ENCODE data around the gene LRRC8E. TPM values are rescaled to one million over a fixed set of nuclear protein-coding genes. Genes with fewer than 3 reads are reported as not detected.

The LRRC8E gene
- total and polyA plus RNA-seq, 10 of the 15 experiments (the other 5 are each of a cell fraction or from before 2014, with no cell fraction given) = 0.04 to 0.32 (median 0.25) TPM; not detected in 7

GRCh38 chr19:7895565-7895964 lies 7.3 kb downstream of the LRRC8E start:
- no peak for TF ChIP-seq GABPA (IDR thresholded peaks at IDR 0.05; ENCODE audit: low read depth)
- no peak for TF ChIP-seq RELA (IDR thresholded peaks at IDR 0.05; ENCODE audit: borderline replicate concordance, partially characterized antibody)
- TF ChIP-seq, protein P1, sequence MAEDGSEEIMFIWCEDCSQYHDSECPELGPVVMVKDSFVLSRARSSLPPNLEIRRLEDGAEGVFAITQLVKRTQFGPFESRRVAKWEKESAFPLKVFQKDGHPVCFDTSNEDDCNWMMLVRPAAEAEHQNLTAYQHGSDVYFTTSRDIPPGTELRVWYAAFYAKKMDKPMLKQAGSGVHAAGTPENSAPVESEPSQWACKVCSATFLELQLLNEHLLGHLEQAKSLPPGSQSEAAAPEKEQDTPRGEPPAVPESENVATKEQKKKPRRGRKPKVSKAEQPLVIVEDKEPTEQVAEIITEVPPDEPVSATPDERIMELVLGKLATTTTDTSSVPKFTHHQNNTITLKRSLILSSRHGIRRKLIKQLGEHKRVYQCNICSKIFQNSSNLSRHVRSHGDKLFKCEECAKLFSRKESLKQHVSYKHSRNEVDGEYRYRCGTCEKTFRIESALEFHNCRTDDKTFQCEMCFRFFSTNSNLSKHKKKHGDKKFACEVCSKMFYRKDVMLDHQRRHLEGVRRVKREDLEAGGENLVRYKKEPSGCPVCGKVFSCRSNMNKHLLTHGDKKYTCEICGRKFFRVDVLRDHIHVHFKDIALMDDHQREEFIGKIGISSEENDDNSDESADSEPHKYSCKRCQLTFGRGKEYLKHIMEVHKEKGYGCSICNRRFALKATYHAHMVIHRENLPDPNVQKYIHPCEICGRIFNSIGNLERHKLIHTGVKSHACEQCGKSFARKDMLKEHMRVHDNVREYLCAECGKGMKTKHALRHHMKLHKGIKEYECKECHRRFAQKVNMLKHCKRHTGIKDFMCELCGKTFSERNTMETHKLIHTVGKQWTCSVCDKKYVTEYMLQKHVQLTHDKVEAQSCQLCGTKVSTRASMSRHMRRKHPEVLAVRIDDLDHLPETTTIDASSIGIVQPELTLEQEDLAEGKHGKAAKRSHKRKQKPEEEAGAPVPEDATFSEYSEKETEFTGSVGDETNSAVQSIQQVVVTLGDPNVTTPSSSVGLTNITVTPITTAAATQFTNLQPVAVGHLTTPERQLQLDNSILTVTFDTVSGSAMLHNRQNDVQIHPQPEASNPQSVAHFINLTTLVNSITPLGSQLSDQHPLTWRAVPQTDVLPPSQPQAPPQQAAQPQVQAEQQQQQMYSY (CRISPR knock-in tag; IDR thresholded peaks at IDR 0.05) = no peak
- no peak for TF ChIP-seq CHD2 (IDR thresholded peaks at IDR 0.05; ENCODE audit: borderline replicate concordance, low read depth, low read length)
- no peak for TF ChIP-seq EGR1 (IDR thresholded peaks at IDR 0.05; ENCODE audit: borderline replicate concordance in 1 of 2, low read depth in 2 of 2, low read length in 2 of 2)
- no peak for TF ChIP-seq TAF1 (IDR thresholded peaks at IDR 0.05; ENCODE audit: borderline replicate concordance, low read depth, low read length)
- WGBS (ENCODE audit: insufficient coverage, insufficient replicate concordance, low lambda C conversion rate, missing lambda C conversion rate) = 54% methylated on average over 13 of the region's 13 CpGs
- Histone ChIP-seq H3K36me3 (ENCODE audit: control insufficient read depth in 2 of 2, insufficient read depth in 2 of 2, low read length in 1 of 2) (no peaks in the 10 kb centered on the region), H3K27ac (ENCODE audit: control insufficient read depth, insufficient read depth) (no peak overlapping the region), H3K4me1 (ENCODE audit: control insufficient read depth, insufficient read depth, low read length) (no peaks in the 10 kb centered on the region), H2AFZ (ENCODE audit: control insufficient read depth, low read depth, low read length) (no peak overlapping the region), H3K4me3 (no peak overlapping the region), H4K20me1 (ENCODE audit: control insufficient read depth, insufficient read depth) (no peaks in the 10 kb centered on the region), H3K27me3 (replicated peaks in 1 of 2; ENCODE audit: control insufficient read depth in 2 of 2, insufficient read depth in 2 of 2, low read length in 1 of 2) (no peaks in the 10 kb centered on the region; a peak in 1 of 4 replicates), H3K4me2 (ENCODE audit: control insufficient read depth, insufficient read depth) (no peak overlapping the region), H3K79me2 (ENCODE audit: control insufficient read depth, insufficient read depth, low read length) (no peaks in the 10 kb centered on the region), H3K9ac (ENCODE audit: control insufficient read depth, insufficient read depth, low read length) (no peak overlapping the region), H3K9me3 (replicated peaks; ENCODE audit: control insufficient read depth, insufficient read depth, low read length) (no peaks in the 10 kb centered on the region)
- ChIA-PET RAD21 (ENCODE audit: unreplicated experiment) (no interaction called here), SMC1A (ENCODE audit: uncharacterized antibody, unreplicated experiment) (no interaction called here), CTCF (no interaction called here), POLR2A (interaction anchor here (0.7 kb wide), 1 partner anchor 262 kb away, joined by 3 read pairs; the partner anchor contains the start of gene PCP2)
- in situ Hi-C loops (cut with MboI) = no loop called here
- intact Hi-C loops (cut with micrococcal nuclease; ENCODE audit: unreplicated experiment) = no loop called here
- no TSS peak for BruUV-seq (replicated peaks)
- DNase-seq (ENCODE audit: low read depth, low spot score) = no peak
- no peak for FAIRE-seq
- no peak for ATAC-seq
